Mesenteric fat pad (tissue), 1 donor: ENCODE measurements around the gene UST. TPM values are rescaled to one million over a fixed set of nuclear protein-coding genes. Genes with fewer than 3 reads are reported as not detected.
"Not testable (repeated sequence)": the region's sequence is repeated elsewhere in the genome, so short reads cannot be mapped to it uniquely, and the experiment has no call there.

ENCODE experiments used
- DNase-seq: peaks from one replicate; pipeline ENCODE4 v3.0.0-alpha.2; 2020; ENCODE audit warnings: low spot score
- total RNA-seq: library from RNA; stranded (reverse); fragmentation: NEBNext Ultra II Directional; extraction: Animal tissue kit (Norgen Biotek cat#: 25700); gene quantifications from one replicate; pipeline ENCODE4 v1.2.1, GENCODE V29; 2021
- donor health status: DM: yes; HTN: yes; CAD: no.

Gene UST
- total RNA-seq, 1 donor from 2014 or later, result 5.2 TPM

DNA sequence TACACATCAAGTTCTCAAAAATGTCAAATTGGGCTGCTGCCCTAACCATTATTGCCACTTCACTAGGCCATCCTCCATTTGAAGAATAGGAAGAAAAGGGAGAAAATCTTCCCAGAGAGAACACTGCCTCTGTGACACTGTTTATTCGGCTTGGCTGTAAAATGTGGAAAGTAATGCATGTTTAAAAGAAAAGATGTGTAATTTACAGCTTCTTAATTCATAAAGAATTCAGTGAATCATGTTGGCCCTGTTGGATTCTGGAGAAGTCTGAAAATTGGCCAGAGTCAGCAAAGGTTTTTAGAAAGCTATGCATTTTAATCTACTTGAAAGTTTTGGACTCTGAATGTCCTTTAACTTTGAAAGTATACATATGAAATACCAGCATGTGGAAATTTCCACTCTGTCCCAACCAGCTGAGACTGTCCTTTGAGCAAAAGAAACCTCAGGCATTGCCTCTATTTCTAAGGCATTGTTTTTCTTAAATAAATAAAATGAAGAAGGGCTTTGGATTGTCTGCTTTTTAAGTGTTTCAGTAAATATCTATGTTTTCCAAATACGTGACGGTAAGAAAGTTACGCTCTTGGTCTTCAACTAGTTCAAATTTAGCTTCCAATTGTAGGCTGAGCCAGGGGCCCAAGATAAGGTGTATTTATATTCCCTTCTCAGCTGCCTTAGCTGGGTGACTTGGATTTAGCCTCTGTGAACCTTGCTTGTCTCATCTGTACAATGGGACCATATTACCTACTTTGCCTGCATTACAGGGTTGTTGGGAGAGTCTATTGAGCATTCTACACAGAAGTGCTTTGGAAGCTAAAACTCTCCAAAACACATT lies 222.2 kb downstream of the UST start:
- DNase-seq, result no peak

- no peak for DNase-seq
These were observed 222.8 kb downstream of the UST start for GRCh38 chr6:148969603-148970061.

DNA sequence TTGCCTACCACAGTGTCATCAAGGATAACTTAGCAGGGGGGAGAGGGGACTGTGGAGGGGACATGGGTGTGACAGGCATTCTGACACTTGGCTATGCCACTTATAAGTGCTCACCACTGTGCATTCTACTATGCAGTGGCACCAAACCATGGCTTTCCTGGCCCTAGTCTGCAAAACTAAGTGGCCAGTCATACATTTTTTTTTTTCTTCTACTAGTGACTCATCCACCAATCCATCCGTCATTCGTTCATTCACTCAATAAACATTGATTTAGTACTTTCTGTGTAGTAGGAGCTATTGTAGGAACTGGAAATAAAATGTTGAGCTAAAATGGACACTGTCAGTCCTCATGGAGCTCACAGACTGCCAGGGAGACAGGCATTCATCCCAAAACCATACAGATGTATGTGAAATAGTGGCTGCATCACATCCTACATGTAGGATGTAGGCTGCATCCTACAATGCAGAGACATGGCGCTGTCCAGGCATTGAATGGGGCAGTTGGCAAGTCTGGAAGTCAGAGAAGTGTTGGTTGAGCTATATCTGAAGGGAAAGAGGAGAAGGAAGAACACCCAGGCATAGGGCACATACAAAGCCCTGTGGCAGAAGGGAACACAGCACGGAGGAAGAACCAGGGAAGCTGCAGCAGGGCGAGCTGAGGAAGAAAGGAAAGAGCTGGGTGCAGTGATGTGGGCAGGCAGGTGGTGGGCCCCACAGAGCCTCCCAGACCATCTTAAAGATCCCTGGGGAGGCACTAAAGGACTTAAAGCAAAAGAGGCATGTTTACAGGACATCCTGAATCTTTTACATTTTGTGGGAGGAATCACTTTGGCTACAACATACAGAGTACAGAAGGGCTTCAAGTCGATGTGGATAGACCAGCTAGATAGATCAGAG lies 224.4 kb downstream of the UST start:
- DNase-seq, result no peak

- no peak for DNase-seq
These were observed 225.7 kb downstream of the UST start for GRCh38 chr6:148972481-148972880.

GRCh38 chr6:148973538-148974208 lies 226.8 kb downstream of the UST start:
- no peak for DNase-seq

DNA sequence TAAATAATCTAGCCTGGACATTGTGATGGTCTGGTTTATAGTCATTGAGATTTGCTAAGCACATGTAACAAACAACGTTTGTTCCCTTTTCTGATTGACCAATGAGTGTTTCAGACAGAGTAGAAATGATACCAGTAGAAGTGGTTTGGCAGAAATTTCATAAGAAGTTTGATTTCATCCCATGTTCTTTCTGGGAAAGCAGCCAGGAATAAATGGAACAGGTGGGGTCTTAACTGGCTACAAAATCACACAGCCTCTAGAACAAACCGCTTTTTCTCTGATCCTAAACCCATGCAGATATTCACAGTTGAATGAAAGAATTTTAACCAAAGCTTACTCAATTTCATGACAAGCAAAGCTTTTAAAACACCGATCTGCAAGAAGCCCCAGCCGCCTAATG lies 227.5 kb downstream of the UST start:
- DNase-seq, result no peak

DNA sequence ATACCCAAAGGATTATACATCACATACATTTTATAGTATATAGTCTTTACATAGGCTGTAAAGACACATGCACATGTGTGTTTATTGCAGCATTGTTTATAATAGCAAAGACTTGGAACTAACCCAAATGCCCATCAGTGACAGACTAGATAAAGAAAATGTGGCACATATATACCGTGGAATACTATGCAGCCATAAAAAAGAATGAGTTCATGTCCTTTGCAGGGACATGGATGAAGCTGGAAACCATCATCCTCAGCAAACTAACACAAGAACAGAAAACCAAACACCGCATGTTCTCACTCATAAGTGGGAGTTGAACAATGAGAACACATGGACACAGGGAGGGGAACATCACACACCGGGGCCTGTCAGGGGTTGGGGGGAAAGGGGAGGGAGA lies 231.5 kb downstream of the UST start:
- DNase-seq, result not testable (repeated sequence)

- DNase-seq, result no peak
These were observed 232.4 kb downstream of the UST start for GRCh38 chr6:148979014-148979901.

DNA sequence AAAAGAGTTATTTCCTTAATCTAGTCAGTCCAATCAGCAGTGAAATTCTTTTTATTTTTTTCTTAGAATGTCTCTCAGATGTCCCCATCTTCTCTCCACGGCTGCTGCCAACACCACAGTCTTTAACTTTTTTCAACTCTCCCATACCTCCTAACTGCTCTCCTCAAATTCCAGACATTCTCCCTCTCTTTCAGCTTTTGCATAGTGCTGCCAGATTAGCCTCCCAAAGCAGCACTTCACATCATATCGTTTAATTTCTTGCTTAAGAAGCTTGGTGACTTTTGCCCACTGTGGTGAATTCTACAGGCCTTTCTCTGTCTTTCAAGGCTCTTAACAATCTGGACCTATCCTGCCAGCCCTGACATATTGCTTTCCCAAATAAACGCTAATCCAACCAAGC lies 233.4 kb downstream of the UST start:
- no peak for DNase-seq

DNA sequence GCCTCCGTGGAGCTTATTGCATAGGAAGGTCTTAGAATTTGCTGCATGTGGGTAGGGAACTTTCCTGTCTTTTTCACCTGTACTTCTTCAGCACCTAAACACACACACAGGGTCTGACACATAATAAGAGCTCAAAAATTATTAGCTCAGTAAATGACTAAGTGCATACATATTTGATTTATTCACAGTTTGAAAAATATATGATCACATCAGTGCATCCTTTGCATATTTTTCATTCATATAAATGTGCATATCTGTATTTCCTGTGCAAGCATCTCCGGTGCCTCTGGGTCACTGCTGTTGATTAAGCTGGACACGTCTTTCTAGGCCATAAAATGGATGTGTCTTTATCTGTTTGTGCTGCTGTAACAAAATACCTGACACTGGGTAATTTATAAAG lies 234.7 kb downstream of the UST start:
- DNase-seq, result no peak

DNA sequence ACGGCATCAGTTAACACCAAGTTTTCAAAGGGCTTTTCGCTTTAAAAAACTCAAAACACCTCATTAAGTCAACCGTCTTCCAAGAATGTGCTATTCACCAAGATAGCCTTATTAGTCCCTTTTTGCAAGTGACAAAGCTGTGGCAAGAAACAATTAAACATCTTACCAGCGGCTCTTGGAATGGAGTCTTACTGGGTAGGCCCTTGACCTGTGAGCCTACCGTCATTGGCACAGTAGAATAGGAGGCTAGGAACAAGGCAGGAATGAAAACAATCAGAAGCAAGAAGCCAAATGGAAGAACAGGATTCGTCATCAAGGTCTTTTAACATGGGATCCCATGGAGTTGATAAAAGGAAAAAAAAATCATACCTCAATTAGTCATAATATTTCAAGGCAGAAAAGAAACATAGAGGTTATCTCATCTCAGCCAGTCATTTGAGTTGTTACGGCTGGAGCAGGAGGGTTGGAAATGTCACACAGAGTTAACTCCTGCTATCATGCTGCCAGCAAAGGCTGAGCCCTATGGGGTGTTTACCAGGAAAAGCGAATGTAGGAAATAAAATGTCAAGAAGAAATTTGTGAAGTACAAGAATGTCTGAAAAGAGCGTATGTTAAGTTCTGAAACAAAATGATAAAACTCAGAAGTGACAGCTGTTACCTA lies 236.4 kb downstream of the UST start:
- DNase-seq, result no peak

GRCh38 chr6:148983966-148984365 lies 237.1 kb downstream of the UST start:
- DNase-seq, result no peak

- DNase-seq, result no peak
These were observed 237.8 kb downstream of the UST start for GRCh38 chr6:148984531-148985056.

DNA sequence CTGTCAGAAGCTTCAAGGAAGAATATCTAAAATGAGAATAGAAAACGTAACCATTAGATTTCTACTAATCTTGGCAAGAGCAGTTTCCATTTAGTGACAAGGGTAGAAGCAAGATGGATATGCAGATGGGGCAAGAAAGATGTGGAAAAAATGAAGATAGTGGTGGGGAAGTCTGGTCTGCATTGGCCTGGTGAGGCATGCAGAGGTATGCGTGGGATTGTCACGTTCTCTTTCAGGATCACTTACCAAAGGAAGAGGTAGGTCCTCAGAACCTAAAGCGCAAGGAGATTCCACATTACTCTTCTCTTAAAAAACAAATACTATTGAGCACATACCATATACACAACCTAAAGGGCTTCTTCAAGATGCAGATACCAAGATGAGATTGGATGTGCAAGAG lies 238.7 kb downstream of the UST start:
- DNase-seq, result no peak

- DNase-seq, result no peak
These were observed 239.8 kb downstream of the UST start for GRCh38 chr6:148986608-148987007.

- DNase-seq, result no peak
These were observed 241.2 kb downstream of the UST start for GRCh38 chr6:148987982-148988381.

DNA sequence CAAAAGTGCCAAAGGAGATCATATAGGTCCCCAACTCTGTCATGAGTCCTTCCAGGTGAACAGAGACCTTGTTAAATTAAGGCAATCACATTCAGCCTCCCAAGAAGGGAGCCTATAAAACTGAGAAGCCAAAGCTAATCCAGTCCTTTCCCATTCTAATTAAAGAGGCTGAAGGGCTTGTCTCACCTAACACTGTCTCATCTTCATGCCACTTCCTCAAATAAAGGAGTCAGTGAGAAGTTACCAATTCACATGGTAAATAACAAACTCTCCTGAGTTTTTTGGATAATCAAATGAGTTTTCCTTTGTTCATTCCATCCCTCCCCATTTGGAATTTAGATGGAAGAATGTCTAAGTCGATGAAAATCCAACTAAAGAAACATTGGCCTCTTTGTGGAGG lies 242.8 kb downstream of the UST start:
- DNase-seq, result no peak

DNA sequence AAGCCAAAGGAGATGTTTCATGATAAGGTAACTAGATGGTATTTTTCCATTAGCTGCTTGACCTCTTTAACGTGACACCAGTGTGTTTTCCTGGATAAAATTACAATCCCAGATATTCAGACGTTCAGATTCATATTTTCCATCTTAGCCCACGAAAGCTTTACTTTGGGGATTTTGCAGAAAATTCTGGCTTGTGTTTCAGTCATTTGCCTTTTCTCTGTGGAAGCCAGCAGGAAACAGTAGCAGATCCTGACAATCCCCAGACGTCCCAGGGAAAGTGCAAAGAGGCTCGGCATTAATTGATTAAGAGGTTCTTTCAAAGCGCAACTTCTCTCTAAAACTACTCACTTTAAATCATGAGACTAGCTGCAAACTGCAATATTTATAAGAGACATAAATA lies 243.6 kb downstream of the UST start:
- DNase-seq, result no peak

DNA sequence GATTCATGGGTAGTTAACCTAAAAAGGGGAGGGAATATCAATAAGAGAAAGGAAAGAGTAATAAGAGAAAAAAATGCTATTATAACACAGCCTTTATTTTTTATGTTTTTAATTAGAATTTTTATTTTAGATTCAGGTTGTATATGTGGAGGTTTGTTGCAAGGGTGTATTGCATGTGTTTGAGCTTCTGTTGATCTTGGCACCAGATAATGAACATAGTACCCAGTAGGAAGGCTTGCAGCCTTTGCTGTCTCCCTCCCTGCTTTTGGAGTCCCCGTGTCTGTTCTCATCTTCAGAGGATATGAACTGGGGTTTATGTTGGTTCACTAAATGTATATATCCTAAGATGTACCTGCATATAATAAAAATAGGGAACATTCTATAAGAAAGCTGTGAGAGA lies 250.0 kb downstream of the UST start:
- no peak for DNase-seq

DNA sequence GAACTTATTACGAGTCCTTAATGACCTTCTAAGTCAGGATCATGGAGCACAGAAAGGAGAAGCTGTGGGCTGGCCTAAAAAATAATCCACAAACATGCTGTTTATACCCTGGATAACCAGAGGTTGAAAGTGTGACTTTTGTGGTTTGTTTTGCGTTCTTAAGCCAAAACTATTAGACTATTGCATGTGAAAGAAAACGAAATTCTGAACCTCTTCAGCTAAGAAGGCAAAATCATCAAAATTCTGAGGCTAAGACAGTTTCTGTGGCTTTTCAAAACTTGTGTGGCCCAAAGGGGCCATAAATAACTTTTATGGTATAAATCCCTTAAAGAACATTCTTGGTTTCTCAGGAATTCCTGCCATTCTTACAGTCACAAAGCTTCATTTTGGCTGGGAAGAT lies 251.0 kb downstream of the UST start:
- DNase-seq, result no peak
